HUDEP-2 (cell line): ENCODE measurements around the gene DIRAS2.
"Not testable (repeated sequence)": the region's sequence is repeated elsewhere in the genome, so short reads cannot be mapped to it uniquely, and the experiment has no call there.

Experiments used
- DNase-seq, 76 experiments: peaks; one replicate each; lab custom pipeline; 2025; ENCODE audit not compliant: unreplicated experiment in 76 of 76; lab: John Stamatoyannopoulos, UW

DIRAS2 gene

GRCh38 chr9:90642570-90643539 lies at the start of gene DIRAS2:
Gene DIRAS2 (minus strand): TSS chr9:90642824. CDS start chr9:90613827, 28,997 bp downstream.
- no peak for DNase-seq

GRCh38 chr9:90684736-90685135 lies 42.1 kb upstream of the DIRAS2 start:
- no peak for DNase-seq

DNA sequence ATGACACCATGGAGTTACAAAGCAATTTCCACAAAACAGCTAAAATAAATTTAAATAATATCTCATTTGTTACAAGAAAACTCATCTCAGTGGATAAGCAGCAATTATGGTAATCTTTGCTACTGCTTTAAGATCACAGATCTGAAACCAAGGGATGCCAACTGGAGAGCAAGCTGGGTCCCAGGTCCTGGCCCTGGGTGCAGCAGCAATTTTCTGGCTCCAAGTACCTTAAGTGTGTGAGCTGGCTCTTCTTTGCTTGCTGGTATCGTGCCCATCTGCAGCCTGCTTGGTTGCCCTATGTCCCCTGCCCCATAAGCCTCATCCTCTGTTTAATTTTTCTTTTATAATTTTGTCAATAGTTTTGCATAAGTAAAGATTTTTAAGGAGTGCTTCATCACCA lies 41.5 kb upstream of the DIRAS2 start:
- DNase-seq: no peak

GRCh38 chr9:90680534-90680933 lies 37.9 kb upstream of the DIRAS2 start:
- no peak for DNase-seq

- DNase-seq: no peak
These were observed 22.4 kb upstream of the DIRAS2 start for GRCh38 chr9:90665072-90665471.

DNA sequence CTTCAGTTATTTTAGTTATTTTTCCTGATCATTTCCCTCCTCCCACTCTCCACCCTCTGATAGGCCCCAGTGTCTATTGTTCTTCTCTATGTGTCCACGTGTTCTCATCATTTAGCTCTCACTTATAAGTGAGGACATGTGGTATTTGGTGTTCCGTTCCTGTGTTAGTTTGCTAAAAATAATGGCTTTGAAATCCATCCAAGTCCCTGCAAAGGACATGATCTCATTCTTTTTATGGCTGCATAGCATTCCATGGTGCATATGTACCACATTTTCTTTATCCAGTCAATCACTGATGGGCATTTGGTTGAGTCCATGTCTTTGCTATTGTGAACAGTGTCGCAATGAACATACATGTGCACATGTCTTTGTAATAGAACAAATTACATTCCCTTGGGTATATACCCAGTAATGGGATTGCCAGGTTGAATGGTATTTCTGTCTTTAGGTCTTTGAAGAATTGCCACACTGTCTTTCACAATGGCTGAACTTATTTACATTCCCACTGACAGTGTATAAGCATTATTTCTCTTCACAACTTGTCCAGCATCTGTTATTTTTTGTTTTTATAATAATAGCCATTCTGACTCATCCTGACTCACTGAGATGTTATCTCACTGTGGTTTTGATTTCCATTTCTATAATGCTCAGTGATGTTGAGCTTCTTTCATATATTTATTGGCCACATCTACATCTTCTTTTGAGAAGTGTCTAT lies 17.2 kb upstream of the DIRAS2 start:
- DNase-seq: no peak

GRCh38 chr9:90658783-90659182 lies 16.2 kb upstream of the DIRAS2 start:
- no peak for DNase-seq

DNA sequence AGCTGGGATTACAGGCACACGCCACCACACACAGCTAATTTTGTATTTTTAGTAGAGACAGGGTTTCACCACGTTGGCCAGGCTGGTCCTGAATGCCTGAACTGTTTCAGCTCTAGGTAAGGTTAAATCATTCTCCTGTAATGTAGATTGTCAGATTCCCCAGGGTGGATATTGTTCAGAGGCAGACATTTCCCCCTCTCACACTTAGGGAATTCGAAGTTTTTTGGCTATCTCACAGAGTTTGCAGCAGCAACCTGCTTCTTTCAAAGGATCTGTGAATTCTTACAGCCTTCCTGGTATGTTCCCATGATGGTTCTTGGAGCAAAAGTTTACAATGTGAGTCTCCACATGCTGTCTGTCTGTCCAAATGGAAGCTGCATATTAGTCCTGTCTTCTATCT lies 15.6 kb upstream of the DIRAS2 start:
- no peak for DNase-seq

DNA sequence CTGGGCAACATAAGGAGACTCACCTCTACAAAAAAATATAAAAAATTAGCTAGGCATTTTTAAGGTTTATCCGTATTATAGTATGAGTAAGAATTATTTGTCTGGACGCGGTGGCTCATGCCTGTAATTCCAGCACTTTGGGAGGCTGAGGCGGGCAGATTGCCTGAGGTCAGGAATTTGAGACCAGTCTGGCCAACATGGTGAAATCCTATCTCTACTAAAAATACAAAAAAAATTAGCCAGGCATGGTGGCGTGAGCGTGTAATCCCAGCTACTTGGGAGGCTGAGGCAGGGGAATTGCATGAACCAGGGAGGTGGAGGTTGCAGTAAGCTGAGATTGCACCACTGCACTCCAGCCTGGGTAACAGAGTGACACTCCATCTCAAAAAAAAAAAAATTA lies 14.3 kb upstream of the DIRAS2 start:
- DNase-seq: not testable (repeated sequence)

DNA sequence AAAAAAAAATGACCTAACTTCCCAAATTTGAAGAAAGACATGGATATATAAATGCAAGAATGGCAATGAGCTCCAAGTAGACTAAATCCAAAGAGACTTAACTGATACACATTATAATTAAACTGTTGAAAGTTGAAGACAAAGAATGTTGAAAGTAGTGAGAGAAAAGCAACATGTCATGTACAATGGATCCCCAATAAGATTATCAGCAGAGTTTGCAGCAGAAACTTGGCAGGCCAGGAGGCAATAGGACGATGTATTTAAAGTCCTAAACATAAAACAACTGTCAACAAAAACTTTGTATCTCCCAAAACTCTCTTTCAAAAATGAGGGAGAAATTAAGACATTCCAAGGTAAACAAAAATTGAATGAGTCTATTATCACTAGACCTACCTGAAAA lies 8.6 kb upstream of the DIRAS2 start:
- no peak for DNase-seq

- DNase-seq: no peak
These were observed 5.2 kb upstream of the DIRAS2 start for GRCh38 chr9:90647843-90648242.

DNA sequence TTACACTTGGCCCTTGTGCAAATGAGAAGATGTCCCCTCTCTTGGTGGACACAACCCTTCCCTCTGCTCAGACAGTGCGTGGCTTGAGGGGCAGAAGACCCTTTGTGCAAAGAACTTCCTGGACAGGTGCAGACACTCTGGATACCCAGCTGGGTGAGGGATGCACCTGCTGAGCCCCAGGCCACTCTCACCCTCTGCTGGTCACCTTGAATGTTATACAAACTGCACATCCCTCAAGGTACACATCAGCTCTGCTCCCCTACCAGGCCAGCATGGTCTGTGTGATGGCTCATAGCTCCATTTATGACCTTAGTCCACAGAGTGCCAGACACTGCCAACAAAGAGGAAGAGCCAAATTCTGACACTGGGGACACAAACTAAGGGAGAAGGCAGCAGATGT lies 3.1 kb upstream of the DIRAS2 start:
- no peak for DNase-seq

DNA sequence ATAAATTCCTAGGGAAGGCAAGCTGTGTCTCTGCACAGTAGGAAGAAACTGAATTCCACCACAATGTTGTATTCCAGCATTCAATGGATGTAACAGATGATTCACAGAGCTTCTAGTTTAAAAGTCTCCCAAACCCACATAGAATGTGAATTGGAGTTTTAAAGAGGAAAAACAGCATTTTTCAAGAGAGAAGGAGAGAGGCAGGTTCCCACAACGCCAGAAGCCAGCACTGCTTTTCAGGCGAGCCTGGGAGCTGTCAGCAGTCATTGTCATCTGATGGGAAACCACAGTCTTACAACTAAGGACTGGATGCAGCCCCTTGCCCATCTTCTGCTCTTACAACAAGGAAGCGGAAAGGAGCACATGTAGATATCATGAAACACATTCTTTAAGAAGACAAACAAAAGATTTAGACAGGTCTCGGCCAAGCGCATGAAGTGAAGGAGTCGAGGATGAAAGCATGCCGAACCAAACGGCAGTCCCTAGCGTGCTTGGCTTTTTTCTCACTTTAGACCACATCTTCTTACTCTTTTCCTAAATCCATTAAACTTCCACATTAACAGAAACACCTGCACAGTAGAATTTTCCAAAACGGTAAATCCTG lies 638 bp downstream of the DIRAS2 start:
- DNase-seq: no peak

DNA sequence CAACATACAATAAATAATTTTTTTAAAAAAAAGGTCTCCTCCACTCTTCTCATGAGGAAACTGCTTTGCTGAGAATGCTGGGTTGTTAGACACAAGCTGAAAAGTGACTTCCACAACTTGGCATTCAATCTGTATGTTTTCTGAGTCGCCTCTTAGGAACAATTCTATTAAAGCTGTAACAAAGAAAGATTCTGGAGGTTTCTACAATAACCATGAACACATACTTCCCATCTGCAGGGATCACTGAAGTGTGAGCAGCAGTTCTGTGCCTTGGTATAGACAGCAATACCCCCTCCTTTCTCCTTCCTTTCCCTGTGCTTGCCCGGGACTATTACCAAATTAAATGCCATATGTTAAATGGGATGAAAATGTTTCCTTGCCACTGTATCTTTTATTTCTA lies 1.5 kb downstream of the DIRAS2 start:
- DNase-seq: no peak

GRCh38 chr9:90640361-90640760 lies 2.3 kb downstream of the DIRAS2 start:
- DNase-seq: no peak

GRCh38 chr9:90637626-90638025 lies 5.0 kb downstream of the DIRAS2 start:
- no peak for DNase-seq

- DNase-seq: no peak
These were observed 9.9 kb downstream of the DIRAS2 start for GRCh38 chr9:90632647-90633207.

DNA sequence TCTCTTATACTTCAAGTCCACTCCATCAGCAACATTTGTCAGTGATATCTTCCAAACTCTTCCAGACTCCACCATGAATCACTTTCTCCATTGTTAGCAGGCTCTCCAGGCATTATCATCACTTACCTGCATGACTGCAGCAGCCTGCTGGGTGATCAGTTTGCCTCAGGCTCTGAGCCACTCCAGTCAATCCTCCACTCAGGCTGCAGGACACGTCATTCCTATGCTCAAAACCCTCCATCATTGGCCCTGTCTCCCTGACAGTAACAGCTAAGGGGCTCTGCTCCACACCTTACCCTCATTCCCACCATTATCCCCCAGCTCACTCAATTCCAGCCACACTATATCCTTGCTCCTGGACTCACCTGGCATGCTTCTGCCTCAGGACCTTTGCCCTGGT lies 10.7 kb downstream of the DIRAS2 start:
- no peak for DNase-seq

DNA sequence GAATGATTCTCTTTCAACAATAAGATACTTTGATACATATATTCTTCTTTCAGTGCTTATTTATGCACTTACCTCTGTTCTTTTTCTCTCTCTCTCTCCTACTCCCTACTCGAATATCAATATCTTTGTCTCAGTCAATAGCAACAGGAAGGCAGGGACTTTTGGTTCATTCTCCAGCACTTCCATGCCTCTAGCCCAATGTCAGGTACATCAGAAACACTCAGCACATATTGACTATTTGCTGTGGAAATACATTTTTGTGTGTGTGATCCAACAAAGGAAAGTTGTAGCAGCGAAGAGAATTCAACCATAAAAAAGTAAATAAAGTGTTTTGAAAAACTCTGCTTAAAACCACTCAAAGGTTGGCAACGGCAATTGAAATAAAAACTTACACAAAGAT lies 12.6 kb downstream of the DIRAS2 start:
- DNase-seq: no peak

DNA sequence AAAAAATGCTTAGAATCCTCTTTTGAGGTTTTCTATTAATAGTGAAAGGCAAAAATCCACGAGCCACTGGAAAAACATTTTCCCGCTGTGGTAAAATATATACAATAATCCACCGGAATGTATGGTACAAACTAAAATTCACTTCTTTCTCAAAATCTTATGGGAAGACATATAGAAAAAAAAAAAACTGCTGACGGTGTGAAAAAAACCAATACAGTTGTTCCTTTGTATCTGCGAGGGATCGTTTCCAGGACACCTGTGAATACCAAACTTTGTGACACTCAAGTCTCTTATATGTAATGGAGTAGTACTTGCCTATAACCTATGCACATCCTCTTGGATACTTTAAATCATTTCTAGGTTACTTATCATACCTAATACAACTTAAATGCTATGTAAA lies 13.3 kb downstream of the DIRAS2 start:
- DNase-seq: no peak

DNA sequence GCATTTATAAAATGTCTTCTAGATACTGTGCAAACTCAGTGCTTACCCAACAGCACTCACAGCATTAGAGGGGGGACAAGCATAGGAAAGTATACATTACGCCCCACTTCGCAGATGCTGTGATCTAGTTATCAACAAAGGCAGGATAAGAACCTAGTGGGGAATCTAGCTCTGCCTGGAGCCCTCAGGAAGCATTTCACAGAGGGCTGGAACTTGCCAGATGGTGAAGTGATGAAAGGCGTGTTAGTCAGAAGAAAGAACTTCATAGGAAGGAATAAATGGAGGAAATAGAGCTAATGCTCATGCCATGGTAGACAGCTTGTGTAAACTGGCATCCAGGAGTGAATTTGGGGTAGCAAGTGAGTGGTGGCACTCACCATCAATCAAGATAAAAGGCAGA lies 25.8 kb downstream of the DIRAS2 start:
- DNase-seq: no peak
